ENCODE data around the gene RTN4R.
A peak's percentile ranks its signal among the peaks of the same experiment; 100 is the strongest.

RTN4R gene

DNA sequence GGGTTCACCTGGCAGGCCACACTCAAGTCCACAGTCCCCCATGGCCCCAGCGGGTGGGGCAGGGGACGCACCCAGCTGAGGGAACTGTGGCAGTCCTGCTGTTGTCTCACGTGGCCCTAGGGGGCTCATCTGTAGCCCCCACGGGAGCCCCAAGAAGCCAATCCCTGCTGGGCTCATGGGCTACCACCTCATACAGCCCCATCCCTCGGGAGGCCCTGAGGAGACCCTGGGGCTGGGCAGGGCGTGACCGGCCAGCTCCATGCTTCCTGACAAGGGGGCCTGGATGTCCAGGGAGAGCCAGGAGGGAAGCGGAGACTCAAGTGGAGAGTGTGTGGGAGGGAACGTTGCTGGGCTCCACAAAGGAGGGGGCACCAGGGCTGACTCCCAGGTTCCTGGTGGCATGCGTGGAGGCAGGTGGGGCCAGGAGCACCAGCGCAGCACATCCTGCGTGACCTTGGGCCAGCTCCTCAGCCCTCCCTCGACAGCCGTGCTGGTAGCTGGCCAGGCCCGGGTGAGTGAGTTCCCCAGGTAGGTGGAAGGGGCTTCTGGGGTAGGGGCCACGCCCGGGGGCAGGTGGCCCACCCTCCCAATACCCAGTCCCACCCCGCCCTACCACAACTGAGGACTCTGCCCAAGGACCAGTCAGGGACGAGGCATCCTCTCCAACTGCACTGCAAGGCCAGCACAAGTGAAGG, 7.9 kb downstream of the RTN4R start:
- Histone ChIP-seq H3K23ac (ENCODE audit: low read length in 2 of 2) (no peak overlapping the region), H3K4ac (ENCODE audit: low read depth in 1 of 2, low read length in 2 of 2) (no peak overlapping the region), H3K4me3 (ENCODE audit: insufficient read depth in 1 of 2, low read depth in 1 of 2, low read length in 2 of 2) (no peak overlapping the region), H2BK120ac (ENCODE audit: low read depth, low read length) (no peak overlapping the region), H3K9ac (ENCODE audit: low read length) (no peak overlapping the region), H3K4me1 (ENCODE audit: control insufficient read depth, insufficient read depth, low read depth, low read length) (peaks cover 23% of the 10 kb centered on the region), H3K18ac (ENCODE audit: low read depth in 1 of 2, low read length in 2 of 2) (no peak overlapping the region), H2AK5ac (ENCODE audit: low read length, severe bottlenecking) (no peak overlapping the region), H4K8ac (ENCODE audit: low read length) (no peak overlapping the region), H3K27me3 (ENCODE audit: control insufficient read depth in 1 of 2, insufficient read depth in 1 of 2, low read length in 2 of 2) (peaks cover 0 to 13% of the 10 kb centered on the region in 2 experiments), H2AFZ (ENCODE audit: low read depth, low read length) (no peak overlapping the region), H3K36me3 (ENCODE audit: control insufficient read depth in 1 of 2, insufficient read depth in 2 of 2, low read depth in 1 of 2, low read length in 2 of 2) (no peaks in the 10 kb centered on the region), H2BK15ac (ENCODE audit: low read depth, poor library complexity, severe bottlenecking) (no peak overlapping the region), H3K79me1 (replicated peaks; ENCODE audit: low read length, poor library complexity, severe bottlenecking) (no peaks in the 10 kb centered on the region), H2BK12ac (ENCODE audit: low read length in 2 of 2) (no peak overlapping the region), H2BK5ac (ENCODE audit: low read depth, low read length, poor library complexity, severe bottlenecking) (no peak overlapping the region), H3K9me3 (ENCODE audit: control insufficient read depth, low read length) (no peaks in the 10 kb centered on the region), H3K27ac (ENCODE audit: low read length, poor library complexity, severe bottlenecking) (no peak overlapping the region), H4K91ac (ENCODE audit: low read length) (no peak overlapping the region), H3K14ac (ENCODE audit: low read length in 2 of 2) (no peak overlapping the region), H3K4me2 (ENCODE audit: low read length, poor library complexity, severe bottlenecking) (no peak overlapping the region)
- DNase-seq: no peak
- 87% methylated on average over 16 of the region's 19 CpGs for WGBS

GRCh38 chr22:20259327-20259688, 8.8 kb downstream of the RTN4R start:
- no peak overlapping the region for H4K91ac ChIP-seq (ENCODE audit: low read length)
- no peak overlapping the region for H3K27ac ChIP-seq (ENCODE audit: low read length, poor library complexity, severe bottlenecking)
- DNase-seq: no peak
- no peak overlapping the region for H3K23ac ChIP-seq (ENCODE audit: low read length in 2 of 2)
- no peak overlapping the region for H2BK15ac ChIP-seq (ENCODE audit: low read depth, poor library complexity, severe bottlenecking)
- H3K36me3 ChIP-seq (ENCODE audit: control insufficient read depth in 1 of 2, insufficient read depth in 2 of 2, low read depth in 1 of 2, low read length in 2 of 2): no peaks in the 10 kb centered on the region
- H3K18ac ChIP-seq (ENCODE audit: low read depth in 1 of 2, low read length in 2 of 2): no peak overlapping the region
- H3K9ac ChIP-seq (ENCODE audit: low read length): no peak overlapping the region
- H3K4me2 ChIP-seq (ENCODE audit: low read length, poor library complexity, severe bottlenecking): no peak overlapping the region
- H2AK5ac ChIP-seq (ENCODE audit: low read length, severe bottlenecking): no peak overlapping the region
- H3K27me3 ChIP-seq (ENCODE audit: control insufficient read depth in 1 of 2, insufficient read depth in 1 of 2, low read length in 2 of 2): peaks cover 0 to 13% of the 10 kb centered on the region in 2 experiments
- no peak overlapping the region for H2BK120ac ChIP-seq (ENCODE audit: low read depth, low read length)
- no peak overlapping the region for H4K8ac ChIP-seq (ENCODE audit: low read length)
- WGBS: 76% methylated on average over 8 of the region's 8 CpGs
- H3K4ac ChIP-seq (ENCODE audit: low read depth in 1 of 2, low read length in 2 of 2): no peak overlapping the region
- H2BK5ac ChIP-seq (ENCODE audit: low read depth, low read length, poor library complexity, severe bottlenecking): no peak overlapping the region
- peaks cover 15% of the 10 kb centered on the region for H3K4me1 ChIP-seq (ENCODE audit: control insufficient read depth, insufficient read depth, low read depth, low read length)
- H2BK12ac ChIP-seq (ENCODE audit: low read length in 2 of 2): no peak overlapping the region
- H3K4me3 ChIP-seq (ENCODE audit: insufficient read depth in 1 of 2, low read depth in 1 of 2, low read length in 2 of 2): no peak overlapping the region
- H3K79me1 ChIP-seq (replicated peaks; ENCODE audit: low read length, poor library complexity, severe bottlenecking): no peaks in the 10 kb centered on the region
- H2AFZ ChIP-seq (ENCODE audit: low read depth, low read length): no peak overlapping the region
- no peaks in the 10 kb centered on the region for H3K9me3 ChIP-seq (ENCODE audit: control insufficient read depth, low read length)
- H3K14ac ChIP-seq (ENCODE audit: low read length in 2 of 2): peak overlapping the region in 1 of 2 experiments; percentile 53

DNA sequence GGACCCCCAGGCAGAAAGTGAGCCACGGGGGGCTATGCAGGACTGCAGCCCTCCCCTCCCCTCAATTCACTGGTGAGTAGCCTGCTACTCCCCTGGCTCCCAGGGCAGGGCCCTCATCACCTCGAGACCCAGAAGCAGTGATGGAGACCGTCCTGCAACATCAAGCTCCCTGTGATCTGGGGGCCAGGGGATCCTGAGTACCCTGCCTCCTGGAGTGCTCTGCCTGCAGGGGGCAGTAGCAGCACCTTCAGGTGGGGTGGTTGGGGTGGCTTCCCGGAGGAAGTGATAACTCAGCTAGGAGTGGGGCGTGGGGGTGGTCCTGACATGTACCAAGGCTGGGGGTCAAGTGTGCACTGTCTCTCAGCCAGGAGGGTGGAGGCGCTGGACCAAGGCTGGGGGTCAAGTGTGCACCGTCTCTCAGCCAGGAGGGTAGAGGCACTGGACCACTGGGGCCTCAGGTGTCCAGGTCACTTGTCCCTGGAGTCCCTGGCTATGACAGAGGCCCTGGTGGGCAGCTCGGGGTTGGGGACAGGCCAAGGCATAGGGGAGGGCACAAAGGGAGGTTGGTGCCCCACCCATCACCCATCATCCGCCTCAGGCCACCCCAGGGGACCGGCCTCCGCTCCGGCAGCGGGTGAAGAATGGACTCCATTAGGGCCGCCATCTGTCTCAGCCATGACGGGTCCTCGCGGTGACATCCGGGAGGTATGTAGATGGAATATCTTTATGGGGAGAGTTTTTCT, 9.4 kb downstream of the RTN4R start:
- Histone ChIP-seq H3K23ac (ENCODE audit: low read length in 2 of 2) (no peak overlapping the region), H3K4me1 (ENCODE audit: control insufficient read depth, insufficient read depth, low read depth, low read length) (peaks cover 13% of the 10 kb centered on the region), H3K27me3 (ENCODE audit: control insufficient read depth in 1 of 2, insufficient read depth in 1 of 2, low read length in 2 of 2) (peaks cover 0 to 13% of the 10 kb centered on the region in 2 experiments), H4K91ac (ENCODE audit: low read length) (no peak overlapping the region), H3K36me3 (ENCODE audit: control insufficient read depth in 1 of 2, insufficient read depth in 2 of 2, low read depth in 1 of 2, low read length in 2 of 2) (no peaks in the 10 kb centered on the region), H3K18ac (ENCODE audit: low read depth in 1 of 2, low read length in 2 of 2) (no peak overlapping the region), H3K4me3 (ENCODE audit: insufficient read depth in 1 of 2, low read depth in 1 of 2, low read length in 2 of 2) (no peak overlapping the region), H2BK15ac (ENCODE audit: low read depth, poor library complexity, severe bottlenecking) (no peak overlapping the region), H2AK5ac (ENCODE audit: low read length, severe bottlenecking) (no peak overlapping the region), H3K27ac (ENCODE audit: low read length, poor library complexity, severe bottlenecking) (no peak overlapping the region), H2AFZ (ENCODE audit: low read depth, low read length) (no peak overlapping the region), H3K79me1 (replicated peaks; ENCODE audit: low read length, poor library complexity, severe bottlenecking) (no peaks in the 10 kb centered on the region), H2BK120ac (ENCODE audit: low read depth, low read length) (no peak overlapping the region), H4K8ac (ENCODE audit: low read length) (no peak overlapping the region), H3K9me3 (ENCODE audit: control insufficient read depth, low read length) (no peaks in the 10 kb centered on the region), H3K14ac (ENCODE audit: low read length in 2 of 2) (no peak overlapping the region), H2BK5ac (ENCODE audit: low read depth, low read length, poor library complexity, severe bottlenecking) (no peak overlapping the region), H2BK12ac (ENCODE audit: low read length in 2 of 2) (no peak overlapping the region), H3K4me2 (ENCODE audit: low read length, poor library complexity, severe bottlenecking) (no peak overlapping the region), H3K4ac (ENCODE audit: low read depth in 1 of 2, low read length in 2 of 2) (no peak overlapping the region), H3K9ac (ENCODE audit: low read length) (no peak overlapping the region)
- WGBS: 90% methylated on average over 16 of the region's 18 CpGs
- no peak for DNase-seq

DNA sequence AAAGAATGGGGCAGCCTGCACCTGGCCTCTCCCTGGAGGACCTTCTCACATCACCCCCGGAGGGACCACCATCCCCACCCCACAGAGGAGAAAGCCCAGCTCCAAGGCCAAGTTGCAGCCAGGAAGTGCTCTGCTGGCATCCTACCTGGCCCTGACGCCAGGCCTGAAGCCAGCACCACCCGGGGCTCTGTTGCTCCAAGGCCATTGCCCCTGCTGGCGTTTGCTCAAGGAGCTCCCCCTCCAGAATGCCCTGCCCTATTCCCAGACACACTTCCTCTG, 10.2 kb downstream of the RTN4R start:
- Histone ChIP-seq H4K91ac (ENCODE audit: low read length) (no peak overlapping the region), H3K4me1 (ENCODE audit: control insufficient read depth, insufficient read depth, low read depth, low read length) (peaks cover 6% of the 10 kb centered on the region), H2BK15ac (ENCODE audit: low read depth, poor library complexity, severe bottlenecking) (no peak overlapping the region), H3K79me1 (replicated peaks; ENCODE audit: low read length, poor library complexity, severe bottlenecking) (no peaks in the 10 kb centered on the region), H2BK12ac (ENCODE audit: low read length in 2 of 2) (no peak overlapping the region), H2BK120ac (ENCODE audit: low read depth, low read length) (no peak overlapping the region), H3K18ac (ENCODE audit: low read depth in 1 of 2, low read length in 2 of 2) (no peak overlapping the region), H3K4me3 (ENCODE audit: insufficient read depth in 1 of 2, low read depth in 1 of 2, low read length in 2 of 2) (no peak overlapping the region), H3K27me3 (ENCODE audit: control insufficient read depth in 1 of 2, insufficient read depth in 1 of 2, low read length in 2 of 2) (peaks cover 0 to 13% of the 10 kb centered on the region in 2 experiments), H2AK5ac (ENCODE audit: low read length, severe bottlenecking) (no peak overlapping the region), H3K23ac (ENCODE audit: low read length in 2 of 2) (no peak overlapping the region), H3K4me2 (ENCODE audit: low read length, poor library complexity, severe bottlenecking) (no peak overlapping the region), H2BK5ac (ENCODE audit: low read depth, low read length, poor library complexity, severe bottlenecking) (no peak overlapping the region), H2AFZ (ENCODE audit: low read depth, low read length) (no peak overlapping the region), H3K9ac (ENCODE audit: low read length) (no peak overlapping the region), H3K36me3 (ENCODE audit: control insufficient read depth in 1 of 2, insufficient read depth in 2 of 2, low read depth in 1 of 2, low read length in 2 of 2) (no peaks in the 10 kb centered on the region), H3K27ac (ENCODE audit: low read length, poor library complexity, severe bottlenecking) (no peak overlapping the region), H3K4ac (ENCODE audit: low read depth in 1 of 2, low read length in 2 of 2) (no peak overlapping the region), H3K14ac (ENCODE audit: low read length in 2 of 2) (no peak overlapping the region), H4K8ac (ENCODE audit: low read length) (no peak overlapping the region), H3K9me3 (ENCODE audit: control insufficient read depth, low read length) (no peaks in the 10 kb centered on the region)
- WGBS: 91% methylated on average over 4 of the region's 4 CpGs
- no peak for DNase-seq

All from mesenchymal stem cell (in vitro differentiated cells and primary cell).